GM12878 (cell line): ENCODE data around the gene MYO3B. TPM values are rescaled to one million over a fixed set of nuclear protein-coding genes. Genes with fewer than 3 reads are reported as not detected.

Experiments
- ATAC-seq: fragments of 200-7000 bp; cut with Tn5 transposase; 3 replicates; pipeline ENCODE4 v1.9.1; 2020; ENCODE audit warnings: mild to moderate bottlenecking, moderate library complexity
- BruUV-seq: library from RNA; stranded (reverse); fragments of 400-500 nt; replicated peaks from 2 replicates; lab custom pipeline; 2021; lab: Mats Ljungman, UMichigan
- CTCF ChIA-PET: fragments of 300-600 bp; sonication (Branson Sonifier 250); formaldehyde crosslinking; extraction: SDS; loops from one replicate; lab custom pipeline; 2021; ENCODE audit warnings: inconsistent platforms; lab: Yijun Ruan, JAX
- POLR2A ChIA-PET: fragments of 350-600 bp; formaldehyde crosslinking; extraction: SDS; loops from one replicate; lab custom pipeline; 2021; ENCODE audit warnings: inconsistent platforms; lab: Charles Lee
- RAD21 ChIA-PET: fragments of 300-600 bp; sonication (Branson Sonifier 250); formaldehyde crosslinking; loops from one replicate; lab custom pipeline; 2023; ENCODE audit warnings: antibody characterized with exemption; ENCODE audit not compliant: unreplicated experiment; lab: Charles Lee
- SMC1A ChIA-PET: fragments of 300-600 bp; sonication (Branson Sonifier 250); formaldehyde crosslinking; loops from one replicate; lab custom pipeline; 2023; ENCODE audit not compliant: unreplicated experiment, uncharacterized antibody; lab: Charles Lee
- DNase-seq: peaks from one replicate; pipeline ENCODE4 v3.0.0-alpha.2; 2011; ENCODE audit warnings: low read depth, low spot score
- FAIRE-seq: peaks from 3 replicates; lab custom pipeline; 2011; peaks lifted over from hg19 to GRCh38; lab: Jason Lieb, UNC
- H2AFZ ChIP-seq: 2 replicates; pipeline ENCODE4 v1.6.0; 2011; ENCODE audit warnings: low read depth, low read length, control low read depth; ENCODE audit not compliant: control insufficient read depth
- H3K27ac ChIP-seq: 2 replicates; pipeline ENCODE4 v1.5.1; 2011; ENCODE audit warnings: control low read depth; ENCODE audit not compliant: control insufficient read depth, insufficient read depth
- H3K27me3 ChIP-seq, 2 experiments: replicated peaks in 1 of 2; 2 replicates each; pipeline versions ENCODE4 v1.6.0 to v1.6.1; 2011; ENCODE audit warnings: low read length in 1 of 2; ENCODE audit not compliant: control insufficient read depth in 2 of 2, insufficient read depth in 2 of 2
- H3K36me3 ChIP-seq, 2 experiments: 2 replicates each; pipeline ENCODE4 v1.5.1; 2011; ENCODE audit warnings: low read length in 1 of 2; ENCODE audit not compliant: control insufficient read depth in 2 of 2, insufficient read depth in 2 of 2
- H3K4me1 ChIP-seq: 2 replicates; pipeline ENCODE4 v1.6.1; 2011; ENCODE audit warnings: mild to moderate bottlenecking, low read length, moderate library complexity, mixed read lengths; ENCODE audit not compliant: control insufficient read depth, insufficient read depth
- H3K4me2 ChIP-seq: 2 replicates; pipeline ENCODE4 v1.6.0; 2011; ENCODE audit warnings: control low read depth; ENCODE audit not compliant: control insufficient read depth, insufficient read depth
- H3K4me3 ChIP-seq: fragments of 200-600 bp; sonication (generic); 2 replicates; pipeline ENCODE4 v1.5.1; 2016
- H3K79me2 ChIP-seq: 2 replicates; pipeline ENCODE4 v1.6.0; 2011; ENCODE audit warnings: low read length; ENCODE audit not compliant: control insufficient read depth, insufficient read depth
- H3K9ac ChIP-seq: 2 replicates; pipeline ENCODE4 v1.8.0; 2011; ENCODE audit warnings: low read length, control low read depth, mixed read lengths; ENCODE audit not compliant: control insufficient read depth, insufficient read depth
- H3K9me3 ChIP-seq: replicated peaks from 3 replicates; pipeline ENCODE4 v1.5.1; 2011; ENCODE audit warnings: mild to moderate bottlenecking, low read length; ENCODE audit not compliant: control insufficient read depth, insufficient read depth
- H4K20me1 ChIP-seq: 2 replicates; pipeline ENCODE4 v1.6.0; 2011; ENCODE audit not compliant: control insufficient read depth, insufficient read depth
- BCL11A ChIP-seq: IDR thresholded peaks from 2 replicates; pipeline ENCODE4 v1.6.1; 2011; ENCODE audit warnings: low read depth, low read length
- CBFB ChIP-seq: IDR thresholded peaks from 2 replicates; pipeline ENCODE4 v1.6.1; 2016; ENCODE audit warnings: antibody characterized with exemption, low read depth
- GABPA ChIP-seq: IDR thresholded peaks from 2 replicates; pipeline ENCODE4 v1.6.1; 2014; ENCODE audit warnings: antibody characterized with exemption, low read depth, mild to moderate bottlenecking, inconsistent platforms
- IRF3 ChIP-seq: fragments of 450-650 bp; IDR thresholded peaks from 2 replicates; pipeline ENCODE4 v1.6.1; 2014; ENCODE audit warnings: mild to moderate bottlenecking
- NFYB ChIP-seq: IDR thresholded peaks from 2 replicates; pipeline ENCODE4 v1.6.1; 2011; ENCODE audit warnings: low read depth, mild to moderate bottlenecking, low read length, improper control_type of control experiment, moderate library complexity; ENCODE audit not compliant: insufficient read depth
- TCF12 ChIP-seq: IDR thresholded peaks from 2 replicates; pipeline ENCODE4 v1.6.1; 2011; ENCODE audit warnings: low read depth, mild to moderate bottlenecking, low read length
- ZNF592 ChIP-seq: fragments of 450-650 bp; IDR thresholded peaks from 2 replicates; pipeline ENCODE4 v1.6.1; 2017; ENCODE audit warnings: mild to moderate bottlenecking, moderate library complexity
- ZNF622 ChIP-seq: fragments of 450-650 bp; IDR thresholded peaks from 2 replicates; pipeline ENCODE4 v1.6.1; 2017; ENCODE audit warnings: mild to moderate bottlenecking, inconsistent platforms
- WGBS: methylation state at CpG from one replicate; pipeline ENCODE4 v1.1.6; 2016; ENCODE audit warnings: low lambda C conversion rate; ENCODE audit not compliant: insufficient replicate concordance, insufficient coverage; ENCODE audit errors: missing lambda C conversion rate; 5-methylcytosine and 5-hydroxymethylcytosine counted together
- in situ Hi-C: fragments of 300-500 bp; cut with MboI; formaldehyde crosslinking; loops from 9 replicates; pipeline ENCODE4 v1.14.3; 2018; ENCODE audit warnings: mixed read lengths
- intact Hi-C: fragments of 100-400 bp; cut with micrococcal nuclease; formaldehyde crosslinking; loops from one replicate; pipeline ENCODE4 v1.14.2; 2022; ENCODE audit not compliant: unreplicated experiment
- polyA plus RNA-seq, 11 experiments: library from polyadenylated mRNA; depleted of rRNA in 4 of 11; unstranded in 6 of 11; stranded (reverse) in 5 of 11; fragments of >200 nt; fragmentation: Nextera tagmentation in 4 of 11; fragmentation: Illumina TruSeq in 1 of 11; extraction: Ambion mirVana in 4 of 11; extraction: Trizol in 1 of 11; gene quantifications; 1 replicate in 1 of 11; 2 replicates in 10 of 11; pipeline versions ENCODE4 v1.2.1 to v1.2.3, GENCODE V29; 2011 to 2016; ENCODE audit warnings: inconsistent platforms in 2 of 11, missing spikeins in 2 of 11, low read depth in 1 of 11
- total RNA-seq, 4 experiments: library from RNA; depleted of rRNA in 3 of 4; stranded (reverse); fragments of >200 nt in 3 of 4; fragmentation: Illumina TruSeq in 1 of 4; extraction: Trizol in 1 of 4; gene quantifications; 2 replicates each; pipeline versions ENCODE4 v1.2.1 to v1.2.3, GENCODE V29; 2013 to 2021

The MYO3B gene
- total and polyA plus RNA-seq, 10 of the 15 experiments (the other 5 are each of a cell fraction or from before 2014, with no cell fraction given): 1.1 to 7.1 (median 2.1) TPM

- TF ChIP-seq ZNF592: no peak
- TF ChIP-seq BCL11A: no peak
- no peak for TF ChIP-seq IRF3
- TF ChIP-seq CBFB: no peak
- TF ChIP-seq NFYB: no peak
- no peak for TF ChIP-seq GABPA
These were observed 82.2 kb downstream of the MYO3B start (continued) for GRCh38 chr2:170260188-170260587.

- no peak overlapping the region for H2AFZ ChIP-seq
- DNase-seq (no peak), FAIRE-seq (no peak), ATAC-seq (no peak)
- no TSS peak for BruUV-seq
- 72% methylated on average over 1 of the region's 1 CpG for WGBS
- H3K36me3 ChIP-seq: no peaks in the 10 kb centered on the region
- in situ Hi-C loops: no loop called here
- SMC1A ChIA-PET: interaction anchor here (1.5 kb wide), 1 partner anchor 17 kb away, joined by 5 read pairs; no protein-coding TSS in a partner anchor
- no peak overlapping the region for H3K4me2 ChIP-seq
- no peaks in the 10 kb centered on the region for H4K20me1 ChIP-seq
- no peak overlapping the region for H3K27ac ChIP-seq
- no peaks in the 10 kb centered on the region for H3K27me3 ChIP-seq
- no peaks in the 10 kb centered on the region for H3K79me2 ChIP-seq
- CTCF ChIA-PET: interaction anchor here (1.2 kb wide), 1 partner anchor 99 kb away, joined by 3 read pairs; no protein-coding TSS in a partner anchor
- POLR2A ChIA-PET: no interaction called here
- no peak overlapping the region for H3K9ac ChIP-seq
- no peaks in the 10 kb centered on the region for H3K9me3 ChIP-seq
- no peaks in the 10 kb centered on the region for H3K4me1 ChIP-seq
- H3K4me3 ChIP-seq: no peak overlapping the region
- RAD21 ChIA-PET: no interaction called here
- TF ChIP-seq TCF12 (no peak), ZNF622 (no peak)
- intact Hi-C loops: no loop called here
These were observed 83.6 kb downstream of the MYO3B start for GRCh38 chr2:170261566-170261965.
